Stimulated activated CD8-positive, alpha-beta memory T cell treated with anti-CD3 and anti-CD28 coated beads, Interleukin-7, amount 100 ng/mL, for 24 hours (primary cell): ENCODE data around the gene GNA15.

Experiments used
- DNase-seq: peaks from one replicate; pipeline ENCODE4 v3.0.0-alpha.2; 2020; ENCODE audit warnings: low read depth

GNA15 gene

GRCh38 chr19:3121396-3121795, 14.4 kb upstream of the GNA15 start:
- no peak for DNase-seq

- DNase-seq, result no peak
Measured at GRCh38 chr19:3121821-3122511, 13.9 kb upstream of the GNA15 start.

- no peak for DNase-seq
Measured at GRCh38 chr19:3122512-3122870, 13.3 kb upstream of the GNA15 start.

GRCh38 chr19:3123088-3123721, 12.6 kb upstream of the GNA15 start:
- DNase-seq, result no peak

- no peak for DNase-seq
Measured at GRCh38 chr19:3123956-3124355, 11.9 kb upstream of the GNA15 start.

- no peak for DNase-seq
Measured at GRCh38 chr19:3124630-3125029, 11.2 kb upstream of the GNA15 start.

- peak; percentile 62 for DNase-seq
Measured at GRCh38 chr19:3125900-3126524, 9.8 kb upstream of the GNA15 start.

GRCh38 chr19:3129112-3129511, 6.7 kb upstream of the GNA15 start:
- no peak for DNase-seq

GRCh38 chr19:3131168-3131567, 4.7 kb upstream of the GNA15 start:
- DNase-seq, result no peak

GRCh38 chr19:3132971-3133792, 2.7 kb upstream of the GNA15 start:
- peak; percentile 60 for DNase-seq

- DNase-seq, result no peak
Measured at GRCh38 chr19:3133793-3134116, 2.1 kb upstream of the GNA15 start.

- no peak for DNase-seq
Measured at GRCh38 chr19:3136684-3137055, 837 bp downstream of the GNA15 start.

GRCh38 chr19:3137119-3137518, 1.3 kb downstream of the GNA15 start:
- DNase-seq, result no peak

- DNase-seq, result no peak
Measured at GRCh38 chr19:3138268-3138667, 2.4 kb downstream of the GNA15 start.

- DNase-seq, result no peak
Measured at GRCh38 chr19:3140667-3141038, 4.8 kb downstream of the GNA15 start.

GRCh38 chr19:3142292-3142670, 6.4 kb downstream of the GNA15 start:
- DNase-seq, result no peak

- no peak for DNase-seq
Measured at GRCh38 chr19:3142781-3143337, 7.0 kb downstream of the GNA15 start.

- DNase-seq, result no peak
Measured at GRCh38 chr19:3145909-3146676, 10.3 kb downstream of the GNA15 start.

GRCh38 chr19:3146677-3147100, 10.9 kb downstream of the GNA15 start:
- peak; percentile 58 for DNase-seq

- DNase-seq, result no peak
Measured at GRCh38 chr19:3148503-3148902, 12.7 kb downstream of the GNA15 start.

- no peak for DNase-seq
Measured at GRCh38 chr19:3149089-3149488, 13.3 kb downstream of the GNA15 start.
